HG02678 (cell line): ENCODE measurements around the gene RALGPS1.

Experiments used
- ATAC-seq: cut with Tn5 transposase; IDR thresholded peaks from one replicate; pipeline ENCODE4 v1.9.1; 2021; ENCODE audit warnings: mild to moderate bottlenecking, moderate library complexity; ENCODE audit not compliant: unreplicated experiment

Gene RALGPS1

DNA sequence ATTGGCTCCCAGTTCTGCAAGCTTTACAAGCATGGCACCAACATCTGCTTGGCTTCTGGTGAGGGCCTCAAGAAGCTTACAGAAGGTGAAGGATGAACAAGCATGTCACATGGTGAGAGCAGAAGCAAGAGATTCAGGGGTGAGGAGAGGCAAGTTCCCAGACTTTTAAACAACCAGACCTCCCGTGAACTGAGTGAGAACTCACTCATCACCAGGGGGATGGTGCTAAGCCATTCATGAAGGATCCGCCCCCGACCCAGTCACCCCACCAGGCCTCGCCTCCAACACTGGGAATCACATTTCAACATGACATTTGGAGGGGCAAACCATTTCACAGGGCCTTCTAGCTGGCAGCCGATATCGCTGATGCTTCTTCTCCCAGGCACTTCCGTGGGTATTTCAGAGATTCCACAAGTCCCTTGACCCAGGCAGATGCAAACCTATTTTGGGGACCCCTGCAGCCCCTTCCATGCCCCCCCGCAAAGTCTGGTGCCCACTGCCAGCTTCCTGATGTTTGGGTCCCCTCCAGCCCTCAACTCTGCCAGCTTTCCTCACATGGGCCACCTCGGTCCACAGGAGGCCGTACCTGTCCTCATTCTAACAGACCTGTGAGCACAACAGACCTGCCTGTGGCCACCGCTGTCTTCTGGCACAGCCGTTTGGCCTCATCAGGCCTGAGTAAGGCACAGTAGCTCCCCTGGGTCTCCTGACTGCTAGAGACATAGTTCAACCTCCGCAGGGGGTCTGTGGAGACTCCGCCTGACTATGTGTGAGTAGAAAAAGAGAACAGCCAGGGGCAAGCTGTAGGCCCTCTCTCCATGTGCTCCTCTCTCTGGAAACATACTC lies 268.5 kb downstream of the RALGPS1 start:
- ATAC-seq: no peak

DNA sequence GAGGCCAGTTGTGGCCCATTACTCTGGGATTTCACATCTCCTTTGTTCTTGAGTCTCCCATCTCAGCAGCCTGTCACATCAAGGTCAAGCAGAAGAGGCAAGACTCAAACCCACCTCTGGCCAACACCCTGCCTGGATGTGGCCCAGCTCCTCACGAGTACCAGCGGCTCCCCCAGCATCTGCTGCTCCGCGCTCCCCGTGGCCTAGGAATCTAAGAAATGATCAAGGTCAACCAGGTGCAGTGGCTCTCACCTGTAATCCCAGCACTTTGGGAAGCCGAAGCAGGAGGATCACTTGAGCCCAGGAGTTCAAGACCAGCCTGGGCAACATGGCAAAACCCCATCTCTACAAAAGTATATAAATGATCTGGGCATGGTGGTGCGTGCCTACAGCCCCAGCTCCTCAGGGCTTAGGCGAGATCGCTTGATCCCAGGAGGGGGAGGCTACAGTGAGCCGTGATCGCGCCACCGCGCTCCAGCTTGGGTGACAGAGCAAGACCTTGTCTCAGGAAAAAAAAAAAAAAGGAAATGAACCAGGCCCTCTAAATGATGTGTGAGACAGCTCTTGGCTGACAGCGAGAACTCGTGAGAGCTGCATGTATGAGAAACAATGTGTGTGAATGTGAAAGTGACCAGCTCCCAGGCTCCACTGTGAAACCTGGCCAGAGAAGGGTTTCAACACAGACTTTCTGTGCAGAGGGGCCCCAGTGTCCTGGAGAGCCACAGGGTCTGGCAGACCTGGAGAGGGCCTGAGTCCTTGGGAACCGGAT lies 269.4 kb downstream of the RALGPS1 start:
- peak; percentile 74 for ATAC-seq

DNA sequence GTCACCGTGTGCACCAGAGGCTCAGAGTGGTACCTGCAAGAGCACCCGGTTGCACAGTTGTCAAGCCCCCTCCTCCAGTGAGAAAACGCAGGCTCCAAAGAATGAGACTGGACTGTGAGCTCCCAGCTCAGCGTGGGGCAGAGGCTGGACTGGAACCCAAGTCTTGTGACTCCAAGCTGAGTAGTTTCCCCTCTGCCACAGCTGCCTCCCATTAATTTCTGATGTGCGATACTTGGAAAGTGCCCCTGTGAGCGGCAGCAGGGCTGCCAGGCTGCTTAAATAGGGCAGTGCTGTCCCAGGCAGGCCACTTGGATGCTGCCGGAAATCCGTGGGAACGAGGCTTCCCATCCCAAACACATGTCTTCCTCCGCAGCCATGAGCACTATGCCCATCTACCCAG lies 270.1 kb downstream of the RALGPS1 start:
- ATAC-seq: no peak

DNA sequence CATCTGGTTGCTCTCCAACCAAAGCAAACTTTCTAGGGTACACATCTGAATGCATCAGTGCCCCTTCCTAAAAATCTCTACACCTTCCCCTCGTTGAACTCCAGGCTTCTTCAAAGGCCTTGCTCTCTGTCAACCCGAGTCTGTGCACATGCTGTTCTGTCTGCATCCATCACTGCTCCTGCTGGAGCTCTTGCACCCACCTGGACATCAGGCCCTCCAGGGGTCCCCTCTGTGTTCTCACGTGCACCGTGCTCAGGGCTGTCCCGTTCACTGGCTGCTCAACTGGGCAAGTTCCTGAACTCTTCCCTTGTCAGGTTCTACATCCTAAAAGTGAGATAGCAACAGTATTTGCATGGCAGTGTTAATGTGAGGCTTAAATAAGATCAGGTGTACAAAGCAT lies 270.6 kb downstream of the RALGPS1 start:
- ATAC-seq: no peak

DNA sequence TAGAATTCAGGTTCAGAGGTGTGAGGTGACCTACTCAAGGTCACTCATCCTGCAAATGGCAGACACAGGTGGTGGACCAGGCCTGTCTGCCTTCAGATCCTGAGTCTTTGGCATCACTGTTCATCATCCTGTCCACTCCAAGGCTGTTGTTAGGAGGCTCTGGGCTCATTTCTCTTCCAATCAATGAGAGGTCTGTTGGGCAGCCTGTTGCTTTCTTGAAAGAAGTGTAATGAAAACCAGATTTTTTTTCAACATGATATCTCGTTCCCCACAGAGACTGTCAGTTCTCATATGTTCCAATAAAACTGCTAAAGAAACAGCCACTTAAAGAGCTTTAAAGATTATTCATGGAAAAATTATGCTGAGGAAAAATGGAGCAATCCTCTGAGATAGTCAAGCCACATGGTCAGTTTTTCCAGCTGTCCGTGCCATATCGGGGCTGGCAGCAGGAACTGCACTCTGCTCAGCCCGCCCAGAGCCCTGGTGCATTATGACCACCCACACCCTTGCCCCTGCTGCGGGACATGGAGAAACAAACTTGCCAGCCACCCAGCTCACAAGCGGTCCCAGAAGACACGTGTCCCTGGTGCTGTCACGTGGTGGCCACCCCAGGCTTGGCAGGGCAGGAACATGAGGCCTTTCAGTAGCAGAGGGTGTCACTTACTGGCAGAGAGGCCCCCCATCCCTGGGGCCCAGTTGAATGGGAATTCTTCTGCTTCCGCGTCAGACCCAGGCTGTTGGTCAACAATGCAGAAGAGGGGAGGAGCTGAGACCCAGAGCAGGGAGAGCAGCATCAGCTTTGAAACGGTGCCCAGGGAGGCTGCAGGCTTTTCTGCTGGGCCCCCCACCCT lies 271.6 kb downstream of the RALGPS1 start:
- no peak for ATAC-seq

DNA sequence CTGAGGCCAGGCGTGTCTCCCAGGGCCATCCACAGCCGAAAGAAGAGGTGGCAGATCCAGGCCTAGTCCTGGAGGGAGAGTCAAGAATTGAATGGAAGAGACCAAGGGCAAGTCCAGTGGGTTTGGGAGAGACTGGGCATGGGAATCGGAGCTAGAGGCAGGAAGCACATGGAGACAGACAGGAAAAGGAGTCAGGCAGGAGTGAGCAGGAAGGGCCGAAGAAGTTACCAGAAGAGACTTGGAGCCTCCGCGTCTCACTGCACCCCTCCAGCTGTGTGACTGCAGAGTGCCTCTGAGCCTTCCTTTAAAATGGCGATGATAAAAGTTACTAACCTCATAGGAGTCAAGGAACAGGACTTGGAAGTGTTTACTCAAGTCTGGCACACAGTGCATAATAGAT lies 272.2 kb downstream of the RALGPS1 start:
- ATAC-seq: no peak

DNA sequence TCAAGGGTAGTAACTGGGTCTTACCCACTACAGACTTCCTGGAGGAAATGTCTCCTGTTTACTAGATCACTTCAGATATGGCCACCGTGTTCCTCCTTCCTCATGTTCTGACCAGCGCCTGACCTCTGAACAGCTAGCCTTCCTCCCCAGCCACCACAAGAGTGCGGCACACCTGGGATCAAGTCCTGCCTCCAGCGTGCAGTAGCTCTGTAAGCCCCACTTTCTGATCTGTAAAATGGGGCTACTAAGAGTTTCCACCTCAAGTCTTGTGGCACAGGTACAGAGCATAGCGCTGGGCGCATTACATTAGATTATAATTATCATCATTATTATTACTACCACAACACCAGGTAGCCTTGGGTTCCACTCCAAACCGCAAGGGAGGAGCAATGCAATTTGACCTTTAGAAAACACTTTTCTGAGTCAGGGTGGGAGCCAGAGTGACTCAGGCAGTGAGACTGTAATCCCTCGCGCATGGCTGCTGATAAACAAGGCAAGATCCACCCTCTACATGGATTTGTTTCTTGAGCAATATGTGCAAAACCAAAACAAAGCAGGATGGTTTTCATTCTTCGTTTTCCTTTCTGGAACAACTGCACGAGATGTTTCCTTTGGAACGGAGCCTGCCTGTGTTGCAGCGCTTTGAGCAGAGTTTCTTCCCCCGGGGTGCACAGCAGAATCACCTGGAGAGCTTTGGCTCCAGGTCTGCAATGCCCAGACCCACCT lies 272.8 kb downstream of the RALGPS1 start:
- no peak for ATAC-seq

DNA sequence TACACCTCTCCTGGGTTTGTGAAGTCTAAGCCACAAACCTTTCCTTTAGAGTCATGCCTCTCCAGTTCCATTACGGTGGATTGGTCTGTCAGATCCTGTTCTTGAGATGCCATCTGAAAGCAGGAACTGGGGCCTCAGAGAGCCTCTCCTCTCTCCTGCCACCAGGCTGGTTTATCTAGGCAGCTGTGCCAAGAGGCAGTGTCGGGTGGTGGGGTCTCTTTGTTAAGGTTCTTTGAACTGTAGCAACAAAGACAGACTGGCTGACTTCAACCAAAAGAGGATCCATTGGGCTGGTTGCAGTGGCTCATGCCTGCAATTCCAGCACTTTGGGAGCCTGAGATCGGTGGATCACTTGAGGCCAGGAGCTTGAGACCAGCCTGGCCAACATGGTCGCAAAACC lies 273.8 kb downstream of the RALGPS1 start:
- ATAC-seq: no peak

DNA sequence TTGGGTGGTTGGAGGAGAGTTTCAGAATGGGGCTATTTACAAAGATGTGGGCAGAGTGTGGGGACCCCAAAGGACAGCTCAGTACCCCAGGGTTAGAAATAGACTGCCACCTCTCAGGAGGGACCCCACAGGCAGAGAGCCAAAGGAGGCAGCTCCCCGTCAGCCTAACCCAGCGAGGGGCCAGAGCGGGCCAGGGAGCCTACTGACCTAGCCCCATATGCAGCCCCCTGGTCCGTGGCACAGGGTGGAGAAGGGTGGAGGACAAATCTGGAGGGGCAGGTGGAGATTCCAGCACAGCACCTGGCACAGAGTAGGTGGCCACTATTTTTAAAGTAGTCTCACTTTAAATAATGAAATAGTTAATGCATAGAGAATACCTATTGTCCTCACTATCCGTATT lies 275.0 kb downstream of the RALGPS1 start:
- no peak for ATAC-seq

DNA sequence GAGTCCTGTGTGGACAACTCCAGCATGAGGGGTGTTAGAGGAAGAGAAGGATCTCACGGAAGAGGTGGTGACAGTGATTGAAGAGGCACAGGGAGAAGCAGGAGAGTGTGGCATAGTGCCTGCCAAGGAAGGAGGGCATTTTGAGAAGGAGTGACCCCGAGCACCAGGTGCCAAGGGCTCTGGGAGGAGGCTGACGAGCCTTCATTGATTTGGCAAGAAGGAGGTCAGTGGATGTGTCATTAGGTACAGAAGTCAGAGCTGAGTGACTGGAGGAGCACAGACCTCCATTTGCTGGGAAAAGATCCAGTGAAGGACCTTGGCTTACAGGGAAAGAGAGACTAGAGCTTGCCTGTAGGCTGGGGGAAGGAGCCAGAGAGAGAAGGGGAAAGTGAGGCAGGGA lies 278.2 kb downstream of the RALGPS1 start:
- no peak for ATAC-seq

DNA sequence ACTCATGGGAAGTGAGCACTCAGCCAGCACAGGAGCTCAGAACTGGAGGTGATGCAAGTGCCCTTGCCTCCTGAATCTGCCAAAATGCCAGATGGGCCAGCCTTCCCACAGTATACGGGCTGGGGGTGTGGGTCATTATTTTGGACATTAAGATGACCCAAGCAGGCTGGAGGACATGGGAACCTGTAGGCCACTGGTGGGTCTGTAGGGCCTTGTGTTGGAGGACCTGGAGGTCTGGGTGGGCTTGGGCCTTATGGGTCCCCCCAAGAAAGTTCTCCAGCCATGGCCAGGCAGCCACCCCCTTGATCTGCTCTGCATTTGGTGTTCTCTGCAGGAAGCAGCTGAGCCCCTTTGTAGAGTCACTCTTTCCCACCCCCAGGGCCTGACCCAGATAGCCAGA lies 278.9 kb downstream of the RALGPS1 start:
- no peak for ATAC-seq

DNA sequence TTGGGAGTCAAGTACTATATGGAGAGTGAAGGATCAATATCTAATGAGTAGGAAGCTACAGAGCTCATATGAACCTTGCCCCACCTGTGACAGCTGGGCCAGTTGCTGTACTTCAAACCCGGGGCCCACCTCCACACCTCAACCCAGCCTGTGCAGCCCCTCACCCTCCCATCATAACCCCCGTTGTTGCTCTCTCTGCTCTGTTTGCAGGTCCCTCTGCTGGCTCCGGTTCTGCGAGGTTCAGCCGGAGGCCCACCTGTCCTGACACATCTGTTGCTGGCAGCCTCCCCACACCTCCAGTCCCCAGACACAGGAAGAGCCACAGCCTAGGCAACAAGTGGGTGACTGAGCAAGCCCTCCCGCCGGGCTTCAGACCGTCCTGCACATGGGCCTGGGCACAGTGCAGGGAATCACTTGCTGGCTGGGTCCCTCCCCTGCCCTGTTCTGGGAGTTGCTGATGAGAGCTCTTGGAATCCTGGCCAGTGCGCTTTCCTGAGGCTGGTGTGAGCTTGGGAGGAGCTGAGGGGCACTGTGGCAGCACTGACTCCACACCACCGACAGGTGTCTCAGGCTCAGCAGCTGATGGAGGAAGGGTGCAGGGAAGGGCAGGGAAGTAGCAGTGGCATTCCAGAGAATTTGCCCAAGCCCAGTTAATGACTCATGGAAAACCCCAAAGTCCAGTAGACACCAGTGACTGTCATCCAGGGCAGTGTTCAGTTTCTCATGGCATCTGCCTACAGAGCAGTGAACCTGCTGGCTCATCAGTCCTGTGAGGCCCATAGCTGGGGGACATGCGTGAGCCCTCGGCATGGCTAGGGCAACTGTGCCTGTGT lies 280.5 kb downstream of the RALGPS1 start:
- no peak for ATAC-seq

DNA sequence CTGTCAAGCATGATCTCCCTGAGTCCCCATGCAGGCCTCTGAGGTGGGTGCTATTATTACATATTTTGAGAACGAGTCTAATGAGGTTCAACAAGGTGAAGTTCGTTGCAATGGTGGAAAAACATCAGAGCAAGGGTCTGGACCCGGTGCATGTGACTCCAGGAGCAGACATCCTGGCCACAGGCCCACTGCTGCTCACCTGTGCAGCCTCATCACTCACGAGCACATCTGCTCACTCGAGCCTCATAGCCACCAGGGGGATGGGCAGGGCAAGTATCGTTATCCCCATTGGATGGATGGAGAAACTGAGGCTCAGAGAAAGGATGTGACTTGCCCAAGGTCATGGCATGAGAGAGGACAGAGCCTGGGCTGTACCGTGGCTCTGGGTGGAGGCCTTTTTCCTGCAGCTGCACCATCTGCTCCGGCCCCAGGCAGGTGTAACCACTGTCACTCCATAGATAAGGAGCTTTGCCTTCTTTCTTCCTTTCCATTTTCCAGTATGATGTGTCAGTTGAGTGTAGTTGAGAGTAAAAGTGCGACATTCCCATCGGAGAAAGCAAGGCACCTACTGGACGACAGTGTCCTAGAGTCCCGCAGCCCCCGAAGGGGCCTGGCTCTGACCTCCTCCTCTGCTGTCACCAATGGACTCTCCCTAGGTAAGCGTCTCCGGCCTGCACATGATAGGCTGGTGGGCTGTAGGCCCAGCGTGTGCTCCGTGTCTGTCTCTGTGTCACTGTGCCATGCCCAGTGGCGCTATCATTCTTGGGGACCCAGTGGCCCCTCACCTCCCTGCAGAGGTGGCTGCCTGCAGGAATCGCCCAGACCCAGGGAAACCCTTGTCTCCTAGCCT lies 281.6 kb downstream of the RALGPS1 start:
- no peak for ATAC-seq

DNA sequence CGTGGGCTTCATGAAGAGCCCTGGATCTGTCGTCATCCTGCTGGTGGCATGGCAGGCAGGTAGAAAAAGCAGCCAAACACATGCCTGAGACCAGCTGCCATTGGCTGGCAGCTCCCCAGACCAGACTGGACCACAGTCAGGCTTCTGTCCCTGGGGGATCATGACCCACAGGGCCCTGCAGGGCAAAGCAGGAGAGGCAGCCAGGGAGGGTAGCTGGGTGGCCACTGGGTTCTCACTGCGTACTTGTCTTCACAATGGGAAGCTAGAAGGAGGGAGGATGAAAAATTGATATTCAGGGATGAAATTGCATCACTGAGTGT lies 282.2 kb downstream of the RALGPS1 start:
- ATAC-seq: no peak

DNA sequence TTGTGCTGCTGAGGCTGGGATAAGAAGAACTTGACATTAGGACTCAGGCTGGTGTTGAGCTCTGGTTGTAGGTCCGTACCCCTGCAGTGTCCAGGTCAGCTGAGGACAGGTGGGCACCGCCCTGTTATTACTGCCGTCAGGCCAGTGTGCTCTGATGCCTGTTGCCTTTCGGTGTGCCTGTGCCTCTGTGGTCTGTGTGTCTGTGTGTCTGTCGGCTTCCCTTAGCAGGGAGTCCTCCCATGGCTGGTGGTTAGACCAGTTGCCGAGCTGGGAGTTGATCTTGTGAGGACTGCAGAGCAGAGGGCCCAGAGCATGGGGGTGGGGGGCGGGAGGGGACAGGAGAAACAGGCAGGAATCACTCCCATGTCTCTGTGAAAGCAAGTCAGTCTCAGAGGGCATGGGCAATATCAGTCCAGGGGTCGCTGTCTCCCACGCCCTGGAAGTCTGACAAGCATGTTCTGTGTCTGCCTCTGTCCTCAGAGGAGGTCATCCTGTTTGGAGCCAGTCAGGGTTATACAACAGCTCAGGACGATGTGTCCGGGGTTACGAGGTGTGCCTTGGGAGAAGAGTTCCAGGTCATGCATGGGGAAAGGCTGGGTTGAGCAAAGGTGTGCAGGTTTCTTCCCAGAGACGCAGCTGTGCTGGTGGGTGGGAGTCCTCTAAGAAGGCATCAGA lies 282.7 kb downstream of the RALGPS1 start:
- no peak for ATAC-seq

DNA sequence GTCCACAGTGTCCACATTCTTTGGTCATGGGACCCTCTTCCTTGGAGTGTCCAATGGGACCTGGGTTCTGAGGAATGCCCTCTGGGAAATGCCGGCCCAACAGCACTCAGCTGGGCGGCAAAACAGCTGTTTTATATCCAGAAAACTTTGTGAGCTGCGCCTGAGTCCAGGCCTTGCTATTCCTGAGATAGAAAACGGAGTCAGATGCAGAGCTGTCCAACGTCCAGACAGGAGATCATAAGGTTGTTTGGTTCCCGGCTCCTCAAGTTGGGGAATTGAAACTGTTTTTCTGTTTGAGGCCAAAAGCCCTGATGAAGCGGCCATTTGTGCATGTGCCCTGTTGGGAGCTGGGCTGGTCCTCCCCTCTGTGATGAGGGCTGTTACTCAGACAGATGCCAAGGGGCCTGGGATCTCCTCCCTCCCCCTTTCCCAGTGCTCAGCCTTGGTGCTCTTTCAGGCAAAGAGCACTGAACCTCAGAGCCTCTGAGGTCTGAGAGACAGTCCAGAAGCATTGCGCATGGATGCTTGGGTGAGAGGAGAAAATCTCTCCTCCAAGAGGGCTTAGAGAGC lies 283.4 kb downstream of the RALGPS1 start:
- ATAC-seq: no peak

DNA sequence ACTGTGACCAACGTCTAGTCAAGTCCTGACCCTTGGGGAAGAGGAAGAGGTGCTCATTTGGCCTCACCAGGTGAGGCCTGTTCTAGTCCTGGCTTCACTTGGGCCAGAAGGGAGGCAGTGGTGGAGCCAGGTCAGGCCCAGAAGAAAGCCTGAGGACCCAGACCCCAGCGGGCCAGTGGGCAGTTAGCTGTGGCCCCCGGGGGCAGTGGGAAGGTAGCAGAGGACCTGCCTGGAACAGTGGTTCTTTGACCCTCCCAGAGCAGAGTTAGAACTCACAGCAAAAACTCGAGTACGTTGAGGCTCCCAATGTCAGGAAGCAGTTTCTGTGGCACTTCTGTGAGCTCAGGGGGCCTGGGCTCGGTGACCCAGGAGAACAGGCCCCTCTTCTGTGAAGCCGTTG lies 284.0 kb downstream of the RALGPS1 start:
- ATAC-seq: no peak
